Testis (tissue), 2 donors: ENCODE results near the gene GLG1.

Experiments used
- CTCF ChIP-seq, 3 experiments: fragments of 450-650 bp in 2 of 3; fragments of 200-600 bp in 1 of 3; sonication (generic) in 1 of 3; IDR thresholded peaks; one replicate each; pipeline ENCODE4 v1.5.1; 2016 to 2019; ENCODE audit warnings: antibody characterized with exemption in 3 of 3, mild to moderate bottlenecking in 2 of 3, moderate library complexity in 1 of 3
- POLR2A ChIP-seq: fragments of 450-650 bp; IDR thresholded peaks from one replicate; pipeline ENCODE4 v1.6.1; 2017; ENCODE audit warnings: antibody characterized with exemption, mild to moderate bottlenecking, moderate library complexity

- TF ChIP-seq POLR2A (no peak), CTCF (IDR thresholded peaks at IDR 0.05) (no peak)
Observed at GRCh38 chr16:74651841-74652240, 44.9 kb upstream of the GLG1 start.
